GM12873 (cell line): ENCODE data around the gene UQCC2.
A peak's percentile ranks its signal among the peaks of the same experiment; 100 is the strongest.

Experiments used
- CTCF ChIP-seq: IDR thresholded peaks from 2 replicates; pipeline ENCODE4 v1.5.1; 2012; ENCODE audit warnings: low read depth, mild to moderate bottlenecking, moderate library complexity, low read length, control low read depth; ENCODE audit not compliant: insufficient read depth; ENCODE audit errors: missing control alignments

Gene UQCC2

GRCh38 chr6:33711140-33712129 is at the start of gene UQCC2:
Gene UQCC2, minus strand, starts transcription at chr6:33711700. Its CDS starts 14 bp downstream, at chr6:33711686.
- peak; percentile 68 for TF ChIP-seq CTCF

- TF ChIP-seq CTCF: no peak
These were observed 48.6 kb upstream of the UQCC2 start for GRCh38 chr6:33759887-33760629.

GRCh38 chr6:33758815-33759216 is 47.3 kb upstream of the UQCC2 start:
- TF ChIP-seq CTCF: no peak

DNA sequence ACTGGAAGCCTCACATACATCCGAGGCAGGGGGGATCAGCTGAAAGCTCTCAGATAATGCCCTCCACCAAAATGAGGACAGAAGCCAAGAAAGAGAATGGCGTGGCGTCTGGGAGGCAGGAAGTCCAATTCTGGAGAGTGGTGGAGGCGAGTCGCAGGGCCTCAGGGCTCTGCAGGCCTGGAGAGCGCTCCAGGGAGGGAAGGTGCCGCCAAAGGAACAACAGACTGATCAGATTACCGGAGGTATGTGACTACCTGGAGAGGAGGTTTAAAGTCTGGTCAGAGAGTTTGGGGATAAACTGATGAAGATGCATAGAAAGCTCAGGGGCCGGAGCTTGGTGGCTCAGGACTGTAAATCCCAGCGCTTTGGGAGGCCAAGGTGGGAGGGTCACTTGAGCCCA is 46.4 kb upstream of the UQCC2 start:
- no peak for TF ChIP-seq CTCF

GRCh38 chr6:33757113-33757512 is 45.6 kb upstream of the UQCC2 start:
- no peak for TF ChIP-seq CTCF

DNA sequence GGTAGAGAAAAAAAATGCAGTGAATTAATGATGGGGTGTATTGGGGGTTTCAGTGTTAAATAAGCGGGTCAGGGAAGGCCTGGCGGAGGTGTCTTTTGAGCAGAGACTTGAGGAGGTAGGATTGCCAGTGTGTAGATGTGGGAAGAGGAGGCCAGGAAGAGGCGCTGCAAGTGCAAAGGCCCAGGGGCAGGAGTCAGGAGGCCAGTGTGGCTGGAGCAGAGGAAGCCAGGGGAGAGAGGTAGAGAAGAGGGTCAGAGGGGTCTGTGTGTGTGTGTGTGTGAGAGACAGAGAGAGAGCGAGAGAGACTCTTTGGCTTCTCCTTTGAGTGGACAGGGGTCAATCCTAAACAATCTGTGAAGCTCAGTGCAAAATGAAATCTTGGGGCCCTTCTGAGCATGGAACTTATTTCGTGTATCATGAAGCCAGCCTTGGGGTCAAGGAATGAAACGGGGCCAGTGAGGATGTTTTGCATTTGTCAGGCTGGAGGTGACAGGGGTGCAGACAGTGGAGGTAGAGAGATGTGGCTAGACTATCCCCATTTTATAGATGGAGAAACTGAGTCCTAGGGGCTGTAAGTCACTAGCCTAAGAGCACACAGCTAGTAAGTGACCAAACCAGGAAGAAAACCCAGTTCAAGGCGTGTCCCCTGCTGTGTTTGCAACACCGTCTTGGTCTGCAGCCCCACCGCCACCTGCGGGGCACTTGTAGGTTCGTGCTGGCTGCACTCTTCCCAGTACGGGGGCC is 44.9 kb upstream of the UQCC2 start:
- no peak for TF ChIP-seq CTCF
